Vagina (tissue), 2 donors: ENCODE results near the gene GUCD1.

Source experiments
- CTCF ChIP-seq, 3 experiments: fragments of 450-650 bp in 2 of 3; fragments of 200-600 bp in 1 of 3; sonication (generic) in 1 of 3; IDR thresholded peaks; one replicate each; pipeline ENCODE4 v1.5.1; 2017 to 2019; ENCODE audit warnings: antibody characterized with exemption in 3 of 3, mild to moderate bottlenecking in 2 of 3, moderate library complexity in 2 of 3
- POLR2A ChIP-seq, 2 donors: fragments of 450-650 bp; IDR thresholded peaks; one replicate each; pipeline ENCODE4 v1.6.1; 2017; ENCODE audit warnings: antibody characterized with exemption in 2 of 2, mild to moderate bottlenecking in 2 of 2, moderate library complexity in 2 of 2

GRCh38 chr22:24566899-24567511 lies 12.1 kb upstream of the GUCD1 start:
- TF ChIP-seq CTCF (IDR thresholded peaks at IDR 0.05) (no peak), POLR2A (IDR thresholded peaks at IDR 0.05) (no peak)
